ENCODE data around the gene HSPH1.

DNA sequence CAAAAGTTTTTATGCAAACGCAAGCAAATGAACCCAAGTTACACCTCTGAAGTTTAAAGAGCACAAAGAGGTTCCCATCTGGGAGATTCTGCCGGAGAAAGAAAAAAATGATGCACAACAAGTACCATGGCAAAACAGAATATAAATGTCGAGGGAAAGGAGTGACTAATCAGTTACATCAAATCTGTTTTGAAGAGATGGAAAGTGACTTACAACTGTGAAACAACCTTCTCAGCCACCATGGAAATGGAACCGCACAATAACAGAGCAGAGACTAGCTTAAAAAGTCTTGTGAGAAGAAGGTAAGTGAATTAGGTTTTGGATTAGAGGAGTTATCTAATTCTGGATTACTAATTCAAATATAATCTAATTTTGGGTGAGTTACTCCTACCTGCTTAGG is 2.4 kb downstream of the HSPH1 start:
- TF ChIP-seq, protein P1, sequence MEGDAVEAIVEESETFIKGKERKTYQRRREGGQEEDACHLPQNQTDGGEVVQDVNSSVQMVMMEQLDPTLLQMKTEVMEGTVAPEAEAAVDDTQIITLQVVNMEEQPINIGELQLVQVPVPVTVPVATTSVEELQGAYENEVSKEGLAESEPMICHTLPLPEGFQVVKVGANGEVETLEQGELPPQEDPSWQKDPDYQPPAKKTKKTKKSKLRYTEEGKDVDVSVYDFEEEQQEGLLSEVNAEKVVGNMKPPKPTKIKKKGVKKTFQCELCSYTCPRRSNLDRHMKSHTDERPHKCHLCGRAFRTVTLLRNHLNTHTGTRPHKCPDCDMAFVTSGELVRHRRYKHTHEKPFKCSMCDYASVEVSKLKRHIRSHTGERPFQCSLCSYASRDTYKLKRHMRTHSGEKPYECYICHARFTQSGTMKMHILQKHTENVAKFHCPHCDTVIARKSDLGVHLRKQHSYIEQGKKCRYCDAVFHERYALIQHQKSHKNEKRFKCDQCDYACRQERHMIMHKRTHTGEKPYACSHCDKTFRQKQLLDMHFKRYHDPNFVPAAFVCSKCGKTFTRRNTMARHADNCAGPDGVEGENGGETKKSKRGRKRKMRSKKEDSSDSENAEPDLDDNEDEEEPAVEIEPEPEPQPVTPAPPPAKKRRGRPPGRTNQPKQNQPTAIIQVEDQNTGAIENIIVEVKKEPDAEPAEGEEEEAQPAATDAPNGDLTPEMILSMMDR (IDR thresholded peaks at IDR 0.05) = no peak
- TF ChIP-seq POLR2AphosphoS5 (IDR thresholded peaks at IDR 0.05) = no peak

Measured in breast epithelium (tissue), 3 donors.